ENCODE measurements around the gene C1QTNF12. TPM values are rescaled to one million over a fixed set of nuclear protein-coding genes. Genes with fewer than 3 reads are reported as not detected.

C1QTNF12 gene, protein sequence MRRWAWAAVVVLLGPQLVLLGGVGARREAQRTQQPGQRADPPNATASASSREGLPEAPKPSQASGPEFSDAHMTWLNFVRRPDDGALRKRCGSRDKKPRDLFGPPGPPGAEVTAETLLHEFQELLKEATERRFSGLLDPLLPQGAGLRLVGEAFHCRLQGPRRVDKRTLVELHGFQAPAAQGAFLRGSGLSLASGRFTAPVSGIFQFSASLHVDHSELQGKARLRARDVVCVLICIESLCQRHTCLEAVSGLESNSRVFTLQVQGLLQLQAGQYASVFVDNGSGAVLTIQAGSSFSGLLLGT
- total RNA-seq = 1 to 10 TPM; 2.6 to 4.9 TPM

DNA sequence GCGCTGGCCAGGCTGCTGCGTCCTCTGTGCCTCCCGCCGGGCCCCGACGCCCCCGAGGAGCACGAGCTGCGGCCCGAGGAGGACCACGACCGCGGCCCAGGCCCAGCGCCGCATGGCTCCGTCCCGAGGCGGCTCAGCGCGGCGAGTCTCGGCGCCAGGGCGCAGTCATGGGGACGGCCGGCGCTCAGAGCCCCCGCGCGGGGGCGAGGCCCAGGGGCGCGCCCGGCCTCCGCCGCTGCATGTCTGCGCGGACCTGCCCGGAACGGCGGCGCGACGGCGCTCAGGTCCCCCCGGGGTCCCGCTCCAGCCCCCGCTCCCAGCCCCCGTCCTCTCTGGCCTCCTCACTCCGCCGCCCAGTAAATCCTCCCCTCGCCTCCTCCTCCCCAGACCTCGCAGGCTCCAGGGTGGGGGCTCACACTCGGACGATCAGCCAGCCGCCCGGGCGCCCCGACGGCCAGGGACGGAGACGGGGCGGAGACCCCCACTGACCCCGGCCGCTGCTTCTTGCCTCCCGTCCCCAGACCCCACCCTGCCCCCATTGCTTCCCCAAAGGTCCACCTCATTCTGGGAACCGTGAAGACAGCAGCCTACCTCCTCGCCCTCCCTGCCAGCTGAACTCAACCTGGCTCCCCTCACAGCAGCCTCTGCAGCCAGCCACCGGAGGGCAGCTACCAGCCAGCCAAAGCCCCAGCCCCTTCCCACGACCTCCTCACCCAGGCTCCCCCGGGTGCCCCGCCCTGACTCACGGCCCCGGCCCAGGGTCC is at the start of gene C1QTNF12:
Gene C1QTNF12, minus strand, starts transcription at position 146 of the 764 bp plus-strand sequence. Its CDS starts 32 bp downstream, at position 114.
- peaks cover 4% of the 10 kb centered on the region for H3K36me3 Mint-ChIP-seq (ENCODE audit: low read depth)
- CTCF ChIA-PET = interaction anchor here (0.7 to 1.4 kb wide), 2 partner anchors 16 to 124 kb away, joined by 3 read pairs; no protein-coding TSS in a partner anchor
- H3K27me3 Mint-ChIP-seq = no peaks in the 10 kb centered on the region
- TF ChIP-seq, protein P1, sequence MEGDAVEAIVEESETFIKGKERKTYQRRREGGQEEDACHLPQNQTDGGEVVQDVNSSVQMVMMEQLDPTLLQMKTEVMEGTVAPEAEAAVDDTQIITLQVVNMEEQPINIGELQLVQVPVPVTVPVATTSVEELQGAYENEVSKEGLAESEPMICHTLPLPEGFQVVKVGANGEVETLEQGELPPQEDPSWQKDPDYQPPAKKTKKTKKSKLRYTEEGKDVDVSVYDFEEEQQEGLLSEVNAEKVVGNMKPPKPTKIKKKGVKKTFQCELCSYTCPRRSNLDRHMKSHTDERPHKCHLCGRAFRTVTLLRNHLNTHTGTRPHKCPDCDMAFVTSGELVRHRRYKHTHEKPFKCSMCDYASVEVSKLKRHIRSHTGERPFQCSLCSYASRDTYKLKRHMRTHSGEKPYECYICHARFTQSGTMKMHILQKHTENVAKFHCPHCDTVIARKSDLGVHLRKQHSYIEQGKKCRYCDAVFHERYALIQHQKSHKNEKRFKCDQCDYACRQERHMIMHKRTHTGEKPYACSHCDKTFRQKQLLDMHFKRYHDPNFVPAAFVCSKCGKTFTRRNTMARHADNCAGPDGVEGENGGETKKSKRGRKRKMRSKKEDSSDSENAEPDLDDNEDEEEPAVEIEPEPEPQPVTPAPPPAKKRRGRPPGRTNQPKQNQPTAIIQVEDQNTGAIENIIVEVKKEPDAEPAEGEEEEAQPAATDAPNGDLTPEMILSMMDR (IDR thresholded peaks at IDR 0.05) = no peak
- DNase-seq = no peak
- H3K9me3 Mint-ChIP-seq = no peaks in the 10 kb centered on the region
- POLR2A ChIA-PET = interaction anchor here (1.0 to 1.6 kb wide), 2 partner anchors 15 to 20 kb away, joined by 3 to 5 read pairs; partner anchors contain the start of gene SDF4
- intact Hi-C loops (cut with micrococcal nuclease) = no loop called here
- no peak within 1 kb of the TSS for H3K4me3 Mint-ChIP-seq
- H3K27ac Mint-ChIP-seq = no peak within 1 kb of the TSS
- H3K4me1 Mint-ChIP-seq (ENCODE audit: low read depth) = peaks cover 16% of the 10 kb centered on the region
- ATAC-seq = no peak

DNA sequence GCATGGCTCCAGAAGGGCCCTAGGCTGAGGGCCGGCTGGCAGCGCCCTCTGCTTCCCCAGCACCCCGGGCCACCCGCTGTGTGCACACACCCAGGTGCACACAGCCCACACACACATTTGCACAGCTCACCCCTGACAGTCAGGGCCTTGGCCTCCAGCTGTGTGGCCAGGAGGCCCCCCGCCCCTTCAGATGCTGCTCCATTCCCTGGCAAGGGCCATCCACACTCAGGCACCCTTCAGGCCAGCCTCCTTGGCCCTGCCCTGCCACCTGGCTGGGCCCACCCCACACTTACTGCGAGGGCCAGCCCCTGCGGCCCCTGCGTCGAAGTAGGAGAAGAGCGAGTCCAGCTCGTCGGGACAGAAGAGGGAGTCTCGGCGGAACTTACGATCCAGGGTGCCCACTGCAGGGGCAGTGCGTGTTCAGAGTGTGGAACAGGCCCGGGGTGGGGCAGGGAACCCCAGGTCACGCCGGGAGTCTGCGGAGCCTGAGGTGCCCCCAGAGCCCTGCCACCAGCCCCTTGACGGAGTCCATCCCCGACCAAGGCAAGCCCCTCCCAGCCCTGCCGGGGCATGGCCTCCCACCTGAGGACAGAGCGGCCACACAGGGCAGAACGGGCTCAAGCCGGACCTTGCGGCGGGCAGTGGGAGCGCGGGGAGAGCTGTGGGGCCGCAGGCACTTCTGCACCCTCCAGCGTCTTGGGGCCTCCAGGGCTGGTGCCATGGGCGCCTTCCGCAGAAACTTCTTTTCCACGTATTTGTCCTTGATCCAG is 48.8 kb upstream of the C1QTNF12 start:
- TF ChIP-seq, protein P1 (IDR thresholded peaks at IDR 0.05) = no peak
- ChIA-PET CTCF (interaction anchor here (1.1 kb wide), 3 partner anchors 8 to 173 kb away, joined by 3 to 5 read pairs (median 3); no protein-coding TSS in a partner anchor), POLR2A (interaction anchor here (0.8 kb wide), 1 partner anchor 21 kb away, joined by 3 read pairs; no protein-coding TSS in a partner anchor)
- no peak overlapping the region for H3K27ac Mint-ChIP-seq
- H3K27me3 Mint-ChIP-seq = no peaks in the 10 kb centered on the region
- no peaks in the 10 kb centered on the region for H3K9me3 Mint-ChIP-seq
- no peak for DNase-seq
- no peak overlapping the region for H3K4me3 Mint-ChIP-seq
- no peak for ATAC-seq
- peaks cover 2% of the 10 kb centered on the region for H3K4me1 Mint-ChIP-seq (ENCODE audit: low read depth)
- no peaks in the 10 kb centered on the region for H3K36me3 Mint-ChIP-seq (ENCODE audit: low read depth)
- intact Hi-C loops (cut with micrococcal nuclease) = no loop called here

DNA sequence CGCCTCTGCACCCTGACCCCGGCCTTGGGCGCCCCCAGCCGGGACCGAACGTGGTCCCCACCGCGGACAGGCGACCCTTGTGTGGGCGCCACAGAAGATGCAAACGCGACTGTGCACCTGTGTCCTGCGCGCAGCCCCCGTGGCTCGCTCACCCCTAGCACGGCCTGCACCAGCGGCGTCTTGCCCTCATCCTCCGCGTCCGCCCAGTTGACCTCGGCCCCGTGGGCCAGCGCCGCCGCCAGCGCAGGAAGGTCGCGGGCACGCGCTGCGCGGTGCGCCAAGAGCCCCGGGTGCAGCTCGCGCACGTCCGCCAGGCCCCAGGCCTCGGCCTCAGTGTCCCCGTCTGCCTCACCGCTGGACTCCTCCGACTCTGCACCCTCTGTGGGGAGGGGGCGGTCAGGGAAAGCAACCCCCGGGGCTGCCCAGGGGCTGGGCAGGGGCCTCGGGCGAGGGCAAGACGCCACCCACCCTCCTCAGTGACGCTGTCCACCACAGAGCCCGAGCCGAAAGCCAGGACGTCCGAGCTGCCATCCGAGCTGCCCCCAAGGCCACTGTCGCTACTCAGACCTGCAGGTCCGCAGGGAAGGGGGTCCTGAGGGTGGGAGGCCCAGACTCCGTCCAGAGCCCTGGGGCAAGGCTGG is 47.8 kb upstream of the C1QTNF12 start:
- no peaks in the 10 kb centered on the region for H3K36me3 Mint-ChIP-seq (ENCODE audit: low read depth)
- DNase-seq (no peak), ATAC-seq (no peak)
- TF ChIP-seq, protein P1 (IDR thresholded peaks at IDR 0.05) = no peak
- no peaks in the 10 kb centered on the region for H3K9me3 Mint-ChIP-seq
- peaks cover 2% of the 10 kb centered on the region for H3K4me1 Mint-ChIP-seq (ENCODE audit: low read depth)
- CTCF ChIA-PET = interaction anchor here (1.1 kb wide), 1 partner anchor 10 kb away, joined by 3 read pairs; no protein-coding TSS in a partner anchor
- POLR2A ChIA-PET = interaction anchor here (0.8 kb wide), 1 partner anchor 20 kb away, joined by 3 read pairs; no protein-coding TSS in a partner anchor
- H3K27me3 Mint-ChIP-seq = no peaks in the 10 kb centered on the region
- no peak overlapping the region for H3K27ac Mint-ChIP-seq
- no peak overlapping the region for H3K4me3 Mint-ChIP-seq
- intact Hi-C loops (cut with micrococcal nuclease) = no loop called here

DNA sequence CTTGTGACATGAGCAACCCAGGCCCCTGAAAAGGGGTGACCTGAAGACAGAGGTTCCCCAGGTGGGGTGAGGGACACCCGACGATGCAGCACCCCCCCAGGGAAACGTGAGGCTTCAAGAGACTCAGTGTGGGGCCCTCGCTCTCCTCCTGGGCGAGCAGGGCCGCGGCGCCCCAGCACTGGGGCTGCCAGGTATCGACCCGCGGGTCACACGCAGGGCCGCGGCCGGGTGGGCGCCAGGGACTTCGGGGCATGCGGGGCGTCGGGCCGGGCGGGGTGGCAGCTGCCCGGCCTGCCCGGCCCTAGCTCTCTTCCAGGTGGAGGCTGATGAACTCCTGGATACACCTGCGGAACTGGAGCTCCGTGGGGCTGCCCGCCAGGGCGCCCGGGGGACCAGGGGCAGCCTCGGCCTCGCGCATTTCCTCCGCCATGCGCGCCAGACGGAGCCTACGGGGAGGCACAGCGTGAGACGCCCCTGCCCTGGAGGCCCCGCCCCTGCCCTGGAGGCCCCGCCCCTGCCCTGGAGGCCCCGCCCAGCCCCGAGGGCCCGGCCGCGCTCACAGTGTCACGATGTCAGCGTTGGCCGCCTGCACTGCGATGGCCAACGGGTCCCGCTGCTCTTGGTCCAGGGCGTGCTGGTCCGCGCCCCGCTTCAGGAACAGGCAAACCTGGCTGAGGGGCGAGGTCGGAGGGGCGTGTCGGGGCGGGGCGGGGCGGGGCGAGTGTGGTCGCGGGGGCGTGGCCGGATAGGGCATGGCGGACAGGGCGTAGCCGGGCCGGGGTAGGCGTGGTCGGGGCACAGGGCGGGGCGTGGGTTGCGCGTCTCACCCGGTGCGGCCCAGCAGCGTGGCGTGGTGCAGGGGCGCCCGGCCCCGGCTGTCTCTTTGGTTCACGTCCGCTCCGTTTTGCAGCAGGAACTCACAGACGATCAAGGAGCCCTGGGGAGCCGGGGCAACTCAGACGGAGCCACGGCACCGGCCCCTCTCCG is 47.0 kb upstream of the C1QTNF12 start:
- POLR2A ChIA-PET = no interaction called here
- ATAC-seq (no peak), DNase-seq (no peak)
- CTCF ChIA-PET = no interaction called here
- intact Hi-C loops (cut with micrococcal nuclease) = no loop called here
- H3K27me3 Mint-ChIP-seq = no peaks in the 10 kb centered on the region
- H3K9me3 Mint-ChIP-seq = no peaks in the 10 kb centered on the region
- H3K4me3 Mint-ChIP-seq = no peak overlapping the region
- TF ChIP-seq, protein P1 (IDR thresholded peaks at IDR 0.05) = no peak
- peaks cover 2% of the 10 kb centered on the region for H3K4me1 Mint-ChIP-seq (ENCODE audit: low read depth)
- H3K27ac Mint-ChIP-seq = no peak overlapping the region
- H3K36me3 Mint-ChIP-seq (ENCODE audit: low read depth) = no peaks in the 10 kb centered on the region

All from activated CD8-positive, alpha-beta T cell treated with anti-CD3 and anti-CD28 coated beads for 36 hours (primary cell).